IPS DF 4.7 (cell line): ENCODE results near the gene CDH13.

ENCODE experiments used
- DNase-seq: peaks from one replicate; pipeline ENCODE4 v3.0.0-alpha.2; 2013; ENCODE audit warnings: low spot score; ENCODE audit errors: extremely low read depth

CDH13 gene

GRCh38 chr16:83473926-83474650 is 847.3 kb downstream of the CDH13 start:
- no peak for DNase-seq

- DNase-seq = no peak
These were observed 848.3 kb downstream of the CDH13 start for GRCh38 chr16:83475108-83475507.

GRCh38 chr16:83481589-83481988 is 854.8 kb downstream of the CDH13 start:
- DNase-seq = no peak

- DNase-seq = no peak
These were observed 855.9 kb downstream of the CDH13 start for GRCh38 chr16:83482545-83483162.

GRCh38 chr16:83490073-83490472 is 863.3 kb downstream of the CDH13 start:
- DNase-seq = no peak

- no peak for DNase-seq
These were observed 867.7 kb downstream of the CDH13 start for GRCh38 chr16:83494459-83494858.

GRCh38 chr16:83501481-83501880 is 874.7 kb downstream of the CDH13 start:
- no peak for DNase-seq

GRCh38 chr16:83508295-83508694 is 881.5 kb downstream of the CDH13 start:
- no peak for DNase-seq

- no peak for DNase-seq
These were observed 882.5 kb downstream of the CDH13 start for GRCh38 chr16:83509316-83509715.

GRCh38 chr16:83510906-83511305 is 884.1 kb downstream of the CDH13 start:
- no peak for DNase-seq

- no peak for DNase-seq
These were observed 886.4 kb downstream of the CDH13 start for GRCh38 chr16:83513008-83513755.

GRCh38 chr16:83515395-83515794 is 888.6 kb downstream of the CDH13 start:
- DNase-seq = no peak

- no peak for DNase-seq
These were observed 890.2 kb downstream of the CDH13 start for GRCh38 chr16:83516931-83517330.

GRCh38 chr16:83517398-83517797 is 890.6 kb downstream of the CDH13 start:
- DNase-seq = no peak

- no peak for DNase-seq
These were observed 893.8 kb downstream of the CDH13 start for GRCh38 chr16:83520596-83520995.

GRCh38 chr16:83530293-83530692 is 903.5 kb downstream of the CDH13 start:
- DNase-seq = no peak

GRCh38 chr16:83532634-83533033 is 905.9 kb downstream of the CDH13 start:
- DNase-seq = no peak

GRCh38 chr16:83533193-83533592 is 906.4 kb downstream of the CDH13 start:
- DNase-seq = no peak

- DNase-seq = no peak
These were observed 911.9 kb downstream of the CDH13 start for GRCh38 chr16:83538707-83539106.

- DNase-seq = no peak
These were observed 913.1 kb downstream of the CDH13 start for GRCh38 chr16:83539736-83540490.

- DNase-seq = no peak
These were observed 914.5 kb downstream of the CDH13 start for GRCh38 chr16:83541231-83541630.

GRCh38 chr16:83542491-83542890 is 915.7 kb downstream of the CDH13 start:
- DNase-seq = no peak
